Astrocyte of the spinal cord (primary cell): Measurements from ENCODE around the gene PVR.
"Not testable (repeated sequence)": the region's sequence is repeated elsewhere in the genome, so short reads cannot be mapped to it uniquely, and the experiment has no call there.

Experiments used
- DNase-seq: peaks from one replicate; pipeline ENCODE4 v3.0.0; 2011; ENCODE audit warnings: low read depth, low spot score
- H3K4me3 ChIP-seq: 2 replicates; pipeline ENCODE4 v1.5.1; 2011; ENCODE audit warnings: low read depth, mild to moderate bottlenecking, low read length, moderate library complexity
- in situ Hi-C: cut with HindIII; loops from 2 replicates; pipeline ENCODE4 v1.10.0; 2017; ENCODE audit warnings: low sequenced_read_pairs
- TF ChIP-seq, protein P1 (sequence below): IDR thresholded peaks from 2 replicates; pipeline ENCODE4 v1.5.1; 2012; ENCODE audit warnings: low read depth, mild to moderate bottlenecking, low read length, inconsistent platforms

The PVR gene

DNA sequence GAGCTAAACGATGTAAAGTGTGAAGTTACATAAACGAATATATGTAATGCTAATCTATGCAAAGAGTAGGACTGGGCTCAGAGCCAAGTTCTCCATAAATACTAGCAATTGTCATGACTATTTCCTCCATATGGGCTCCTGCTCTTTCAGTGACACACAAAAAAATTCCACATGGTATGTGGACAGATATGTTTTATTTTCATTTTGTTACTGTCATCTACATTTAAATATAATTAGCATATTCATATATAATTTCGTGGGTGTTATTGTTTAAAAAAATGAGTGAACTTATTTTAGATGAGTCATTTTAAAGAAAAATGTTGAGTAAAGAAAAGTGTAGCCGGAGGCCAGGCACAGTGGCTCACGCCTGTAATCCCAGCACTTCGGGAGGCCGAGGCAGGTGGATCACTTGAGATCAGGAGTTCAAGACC, 35.3 kb upstream of the PVR start:
- peak; percentile 23 for DNase-seq
- TF ChIP-seq, protein P1, sequence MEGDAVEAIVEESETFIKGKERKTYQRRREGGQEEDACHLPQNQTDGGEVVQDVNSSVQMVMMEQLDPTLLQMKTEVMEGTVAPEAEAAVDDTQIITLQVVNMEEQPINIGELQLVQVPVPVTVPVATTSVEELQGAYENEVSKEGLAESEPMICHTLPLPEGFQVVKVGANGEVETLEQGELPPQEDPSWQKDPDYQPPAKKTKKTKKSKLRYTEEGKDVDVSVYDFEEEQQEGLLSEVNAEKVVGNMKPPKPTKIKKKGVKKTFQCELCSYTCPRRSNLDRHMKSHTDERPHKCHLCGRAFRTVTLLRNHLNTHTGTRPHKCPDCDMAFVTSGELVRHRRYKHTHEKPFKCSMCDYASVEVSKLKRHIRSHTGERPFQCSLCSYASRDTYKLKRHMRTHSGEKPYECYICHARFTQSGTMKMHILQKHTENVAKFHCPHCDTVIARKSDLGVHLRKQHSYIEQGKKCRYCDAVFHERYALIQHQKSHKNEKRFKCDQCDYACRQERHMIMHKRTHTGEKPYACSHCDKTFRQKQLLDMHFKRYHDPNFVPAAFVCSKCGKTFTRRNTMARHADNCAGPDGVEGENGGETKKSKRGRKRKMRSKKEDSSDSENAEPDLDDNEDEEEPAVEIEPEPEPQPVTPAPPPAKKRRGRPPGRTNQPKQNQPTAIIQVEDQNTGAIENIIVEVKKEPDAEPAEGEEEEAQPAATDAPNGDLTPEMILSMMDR = no peak
- no peak overlapping the region for H3K4me3 ChIP-seq
- in situ Hi-C loops = no loop called here

DNA sequence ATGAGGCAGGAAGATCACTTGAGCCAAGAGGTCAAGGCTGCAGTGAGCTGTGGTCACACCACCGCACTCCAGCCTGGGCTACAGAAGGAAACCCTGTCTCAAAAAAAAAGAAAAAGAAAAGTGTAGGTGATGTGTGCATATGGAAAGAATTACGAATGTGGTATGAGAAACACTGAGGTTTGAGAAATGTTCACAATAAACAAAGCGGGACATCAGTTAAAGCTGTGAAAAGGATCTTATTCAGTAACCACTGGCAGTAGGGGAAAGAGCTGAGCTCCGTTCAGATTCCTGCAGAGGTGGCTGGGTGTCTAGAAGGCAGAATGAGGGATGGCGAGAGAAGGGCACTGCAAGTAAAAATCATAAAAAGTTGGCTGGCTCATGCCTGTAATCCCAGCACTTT, 34.5 kb upstream of the PVR start:
- no peak for DNase-seq
- TF ChIP-seq, protein P1 = no peak
- in situ Hi-C loops = no loop called here
- no peak overlapping the region for H3K4me3 ChIP-seq

DNA sequence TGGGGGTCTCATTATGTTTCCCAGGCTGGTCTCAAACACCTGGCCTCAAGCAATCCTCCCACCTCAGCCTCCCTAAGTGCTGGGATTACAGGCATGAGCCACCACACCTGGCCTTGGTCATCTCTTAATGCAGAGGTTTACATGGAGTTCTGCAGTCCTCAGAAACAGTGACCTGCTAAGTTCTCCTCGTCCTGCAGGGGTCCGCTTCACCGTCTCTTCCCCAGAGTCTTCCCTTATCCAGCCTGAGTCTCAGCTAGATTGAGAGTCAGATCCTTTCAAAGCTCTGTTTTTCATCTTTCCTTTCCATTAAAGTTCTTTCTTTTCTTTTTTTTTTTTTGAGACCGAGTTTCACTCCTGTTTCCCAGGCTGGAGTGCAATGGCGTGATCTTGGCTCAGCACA, 33.2 kb upstream of the PVR start:
- in situ Hi-C loops, H3K4me3 ChIP-seq: not testable (repeated sequence)
- peak; percentile 35 for DNase-seq
- TF ChIP-seq, protein P1 = peak; percentile 48

DNA sequence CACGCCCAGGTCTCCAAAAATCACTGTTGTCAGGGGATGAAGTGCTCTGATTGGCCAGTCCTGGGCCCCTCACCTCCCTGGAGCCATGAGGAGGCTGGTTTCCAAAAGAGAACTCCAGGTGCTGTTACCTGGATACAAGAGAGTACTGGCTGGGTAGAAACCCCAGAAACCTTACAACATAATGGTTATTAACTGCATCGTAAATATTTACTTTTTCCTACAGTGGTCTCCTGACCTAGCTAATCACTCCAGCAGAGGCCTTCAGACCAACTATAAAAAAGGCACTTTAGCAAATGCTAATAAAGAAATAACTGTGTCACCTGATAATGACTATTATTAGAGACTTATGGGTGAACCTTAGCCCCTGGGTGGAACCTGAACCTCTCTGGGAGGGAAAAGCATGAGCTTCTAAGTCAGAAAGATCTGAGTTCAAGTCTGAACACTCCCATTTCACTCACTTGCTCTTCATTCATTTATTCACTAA, 31.9 kb upstream of the PVR start:
- no peak for DNase-seq
- TF ChIP-seq, protein P1 = no peak

DNA sequence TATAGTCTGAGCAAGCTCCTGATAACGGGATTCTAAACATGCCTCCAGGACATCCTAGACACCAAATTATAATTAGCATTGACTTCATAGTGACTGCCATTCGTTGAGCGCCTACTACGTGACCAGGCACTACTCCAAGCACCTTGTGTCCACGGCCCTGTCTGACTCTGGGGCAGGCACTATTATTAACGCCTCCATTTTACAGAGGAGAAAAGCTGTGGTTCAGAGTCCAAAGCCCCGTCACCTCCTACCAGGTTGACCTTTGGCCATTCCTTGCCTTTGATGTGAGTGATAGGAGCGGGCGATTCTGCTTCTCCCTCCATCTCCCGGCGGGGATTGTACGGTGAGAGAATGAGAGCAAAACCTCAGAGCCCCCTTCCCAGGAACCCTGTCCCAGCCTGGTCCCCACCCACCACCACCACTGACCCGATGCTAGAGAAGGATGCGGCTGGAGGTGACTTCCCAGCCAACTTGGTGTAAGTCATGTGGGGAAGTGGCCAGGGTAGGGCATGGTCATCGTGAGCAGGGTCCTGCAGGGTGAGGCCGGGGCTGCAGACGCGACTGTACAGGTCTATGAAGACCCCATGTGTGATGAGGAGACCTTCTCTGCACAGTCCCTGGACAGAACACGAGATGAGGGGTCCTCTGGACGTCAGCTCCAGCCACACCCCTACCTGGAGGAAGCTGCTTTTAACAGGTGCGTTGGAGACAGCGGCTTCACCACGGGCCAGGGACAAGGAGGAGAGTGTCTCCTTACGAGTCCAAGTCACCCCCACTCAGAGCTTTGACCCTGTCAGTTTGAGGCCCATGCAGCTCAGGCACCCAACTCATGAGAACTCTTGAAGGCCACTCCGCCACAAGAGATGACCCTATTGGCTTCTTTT, 30.2 kb upstream of the PVR start, which contains the start of gene IGSF23:
Gene IGSF23 (plus strand): TSS at position 269 of the 884 bp plus-strand sequence. CDS start 83 bp downstream, at position 352.
- DNase-seq = no peak
- H3K4me3 ChIP-seq = no peak within 1 kb of the TSS
- in situ Hi-C loops = no loop called here
- TF ChIP-seq, protein P1 = no peak

More for the DNA sequence above, 31.9 kb upstream of the PVR start:
- H3K4me3 ChIP-seq = no peak overlapping the region
- in situ Hi-C loops = no loop called here

DNA sequence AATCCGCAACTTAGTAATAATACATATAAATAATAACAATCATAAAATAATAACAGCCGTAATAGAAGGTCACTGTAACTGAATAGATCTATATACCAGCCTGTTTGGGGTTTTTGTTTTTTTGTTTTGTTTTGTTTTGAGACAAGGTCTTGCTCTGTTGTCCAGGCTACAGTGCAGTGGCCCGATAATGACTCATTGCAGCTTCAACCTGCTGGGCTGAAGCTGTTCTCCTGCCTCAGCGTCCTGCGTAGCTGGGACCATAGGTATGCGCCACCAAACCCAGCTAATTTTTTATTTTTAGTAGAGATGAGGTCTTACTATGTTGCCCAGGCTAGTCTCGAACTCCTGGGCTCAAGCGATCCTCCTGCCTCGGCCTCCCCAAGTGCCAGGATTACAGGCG, 29.4 kb upstream of the PVR start:
- in situ Hi-C loops = no loop called here
- DNase-seq = no peak

More for the DNA sequence above, 29.4 kb upstream of the PVR start:
- TF ChIP-seq, protein P1 = no peak
- H3K4me3 ChIP-seq = no peak overlapping the region
